SK-N-MC (cell line): Measurements from ENCODE around the gene TRMT2A.

Experiments
- FOXP2 ChIP-seq: optimal IDR thresholded peaks from 2 replicates; pipeline ENCODE3; 2011; ENCODE audit warnings: mild to moderate bottlenecking, moderate library complexity; ENCODE audit not compliant: insufficient read depth; ENCODE audit errors: extremely low read length, control extremely low read depth
- POLR2AphosphoS5 ChIP-seq: IDR thresholded peaks from 2 replicates; pipeline ENCODE4 v1.6.1; 2012; ENCODE audit warnings: mild to moderate bottlenecking, low read depth, low read length, borderline replicate concordance

- TF ChIP-seq FOXP2 = no peak
- TF ChIP-seq POLR2AphosphoS5 = no peak
Measured at GRCh38 chr22:20115691-20116375, 1.2 kb downstream of the TRMT2A start, which contains the start of gene RANBP1.
